Measurements from ENCODE around the gene CS.

Gene CS

GRCh38 chr12:56243731-56244181, 56.4 kb downstream of the CS start:
- H3K4me3 ChIP-seq (replicated peaks; ENCODE audit: low read depth, low read length), result no peak overlapping the region
- DNase-seq (ENCODE audit: low read depth), result no peak
- no peak for TF ChIP-seq CTCF (IDR thresholded peaks at IDR 0.05; ENCODE audit: low read length, missing control alignments)

GRCh38 chr12:56242986-56243385, 57.1 kb downstream of the CS start:
- no peak overlapping the region for H3K4me3 ChIP-seq (replicated peaks; ENCODE audit: low read depth, low read length)
- DNase-seq (ENCODE audit: low read depth), result no peak
- TF ChIP-seq CTCF (IDR thresholded peaks at IDR 0.05; ENCODE audit: low read length, missing control alignments), result no peak

- TF ChIP-seq CTCF (IDR thresholded peaks at IDR 0.05; ENCODE audit: low read length, missing control alignments), result no peak
- no peak for DNase-seq (ENCODE audit: low read depth)
Observed at GRCh38 chr12:56241424-56242303, 58.5 kb downstream of the CS start.

GRCh38 chr12:56237552-56237951, 62.6 kb downstream of the CS start:
- no peak for TF ChIP-seq CTCF (IDR thresholded peaks at IDR 0.05; ENCODE audit: low read length, missing control alignments)
- no peak for DNase-seq (ENCODE audit: low read depth)
- H3K4me3 ChIP-seq (replicated peaks; ENCODE audit: low read depth, low read length), result no peak overlapping the region

More at GRCh38 chr12:56241424-56242303, 58.5 kb downstream of the CS start:
- no peak overlapping the region for H3K4me3 ChIP-seq (replicated peaks; ENCODE audit: low read depth, low read length)

- TF ChIP-seq CTCF (IDR thresholded peaks at IDR 0.05; ENCODE audit: low read length, missing control alignments), result no peak
- no peak for DNase-seq (ENCODE audit: low read depth)
- no peak overlapping the region for H3K4me3 ChIP-seq (replicated peaks; ENCODE audit: low read depth, low read length)
Observed at GRCh38 chr12:56236985-56237384, 63.1 kb downstream of the CS start.

GRCh38 chr12:56236091-56236490, 64.0 kb downstream of the CS start:
- TF ChIP-seq CTCF (IDR thresholded peaks at IDR 0.05; ENCODE audit: low read length, missing control alignments), result no peak
- no peak for DNase-seq (ENCODE audit: low read depth)
- H3K4me3 ChIP-seq (replicated peaks; ENCODE audit: low read depth, low read length), result no peak overlapping the region
